Thyroid gland (tissue), 4 donors: ENCODE results near the gene RFTN1. TPM values are rescaled to one million over a fixed set of nuclear protein-coding genes. Genes with fewer than 3 reads are reported as not detected.

Experiments used
- DNase-seq, 2 donors: peaks; one replicate each; pipeline ENCODE4 v3.0.0-alpha.2; 2019
- H3K27ac ChIP-seq, 3 donors: fragments of 200-600 bp; sonication (generic); 1 replicate in 2 of 3; 2 replicates in 1 of 3; pipeline ENCODE4 v1.5.1; 2016 to 2019; ENCODE audit warnings: mild to moderate bottlenecking in 1 of 3, moderate library complexity in 1 of 3
- H3K27me3 ChIP-seq: fragments of 200-600 bp; sonication (generic); one replicate; pipeline ENCODE4 v1.5.1; 2019
- H3K36me3 ChIP-seq, 2 donors: fragments of 200-600 bp; sonication (generic); one replicate each; pipeline ENCODE4 v1.5.1; 2016 to 2019
- H3K4me1 ChIP-seq, 2 donors: fragments of 200-600 bp; sonication (generic); one replicate each; pipeline ENCODE4 v1.5.1; 2017 to 2019
- H3K4me3 ChIP-seq, 3 donors: fragments of 200-600 bp; sonication (generic); replicated peaks in 1 of 3; 1 replicate in 2 of 3; 2 replicates in 1 of 3; pipeline ENCODE4 v1.5.1; 2016; ENCODE audit warnings: mild to moderate bottlenecking in 1 of 3
- H3K9me3 ChIP-seq: fragments of 200-600 bp; sonication (generic); one replicate; pipeline ENCODE4 v1.5.1; 2017
- POLR2A ChIP-seq, 2 donors: fragments of 450-650 bp; IDR thresholded peaks; one replicate each; pipeline ENCODE4 v1.6.1; 2017; ENCODE audit warnings: antibody characterized with exemption in 2 of 2, mild to moderate bottlenecking in 2 of 2, moderate library complexity in 1 of 2
- WGBS, 2 donors: methylation state at CpG; one replicate each; pipeline ENCODE4 v1.1.5; 2017; 5-methylcytosine and 5-hydroxymethylcytosine counted together
- intact Hi-C: fragments of 100-400 bp; cut with DNase I; formaldehyde crosslinking; loops from one replicate; pipeline ENCODE4 v1.15.1; 2023
- total RNA-seq, 4 donors: library from RNA; depleted of rRNA; stranded (reverse); fragments of >200 nt; gene quantifications; one replicate each; pipeline ENCODE4 v1.2.3, GENCODE V29; 2016
- TF ChIP-seq, protein P1 (sequence below), 6 experiments: fragments of 200-600 bp in 3 of 6; fragments of 450-650 bp in 3 of 6; sonication (generic) in 3 of 6; IDR thresholded peaks; one replicate each; pipeline ENCODE4 v1.5.1; 2016 to 2019; ENCODE audit warnings: antibody characterized with exemption in 6 of 6, mild to moderate bottlenecking in 2 of 6, inconsistent platforms in 1 of 6, moderate library complexity in 1 of 6

Gene RFTN1
- total RNA-seq, 4 donors from 2014 or later = 110 to 239 (median 153) TPM

DNA sequence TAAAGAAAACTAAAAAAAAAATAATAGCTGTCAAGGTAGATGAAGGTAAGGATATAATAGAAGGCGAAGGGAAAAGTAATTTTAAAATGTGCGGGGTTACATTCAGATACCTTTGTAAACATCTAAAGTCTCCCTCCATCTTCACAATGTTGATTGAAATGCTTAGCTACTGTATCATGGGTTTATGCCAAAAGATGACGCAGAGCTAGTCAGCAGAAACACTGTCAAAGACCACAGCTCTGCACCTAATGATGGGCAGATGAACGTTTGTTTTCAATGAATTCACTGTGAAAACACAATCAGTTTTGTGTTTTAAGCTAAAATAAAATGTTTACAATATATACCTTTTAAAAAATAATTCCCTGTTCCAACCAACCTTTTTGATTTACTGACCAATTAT is 61.2 kb downstream of the RFTN1 start:
- no peak overlapping the region for H3K27ac ChIP-seq
- intact Hi-C loops = no loop called here
- no peak overlapping the region for H3K4me3 ChIP-seq
- peaks cover 6 to 16% of the 10 kb centered on the region in 2 donors for H3K4me1 ChIP-seq
- no peaks in the 10 kb centered on the region for H3K36me3 ChIP-seq
- 90 to 91% methylated on average over 4 of the region's 4 CpGs for WGBS, 2 donors
- DNase-seq = no peak
- TF ChIP-seq POLR2A (IDR thresholded peaks at IDR 0.05) = no peak
- TF ChIP-seq, protein P1, sequence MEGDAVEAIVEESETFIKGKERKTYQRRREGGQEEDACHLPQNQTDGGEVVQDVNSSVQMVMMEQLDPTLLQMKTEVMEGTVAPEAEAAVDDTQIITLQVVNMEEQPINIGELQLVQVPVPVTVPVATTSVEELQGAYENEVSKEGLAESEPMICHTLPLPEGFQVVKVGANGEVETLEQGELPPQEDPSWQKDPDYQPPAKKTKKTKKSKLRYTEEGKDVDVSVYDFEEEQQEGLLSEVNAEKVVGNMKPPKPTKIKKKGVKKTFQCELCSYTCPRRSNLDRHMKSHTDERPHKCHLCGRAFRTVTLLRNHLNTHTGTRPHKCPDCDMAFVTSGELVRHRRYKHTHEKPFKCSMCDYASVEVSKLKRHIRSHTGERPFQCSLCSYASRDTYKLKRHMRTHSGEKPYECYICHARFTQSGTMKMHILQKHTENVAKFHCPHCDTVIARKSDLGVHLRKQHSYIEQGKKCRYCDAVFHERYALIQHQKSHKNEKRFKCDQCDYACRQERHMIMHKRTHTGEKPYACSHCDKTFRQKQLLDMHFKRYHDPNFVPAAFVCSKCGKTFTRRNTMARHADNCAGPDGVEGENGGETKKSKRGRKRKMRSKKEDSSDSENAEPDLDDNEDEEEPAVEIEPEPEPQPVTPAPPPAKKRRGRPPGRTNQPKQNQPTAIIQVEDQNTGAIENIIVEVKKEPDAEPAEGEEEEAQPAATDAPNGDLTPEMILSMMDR (IDR thresholded peaks at IDR 0.05) = no peak
- H3K9me3 ChIP-seq = no peaks in the 10 kb centered on the region
- H3K27me3 ChIP-seq = no peaks in the 10 kb centered on the region

DNA sequence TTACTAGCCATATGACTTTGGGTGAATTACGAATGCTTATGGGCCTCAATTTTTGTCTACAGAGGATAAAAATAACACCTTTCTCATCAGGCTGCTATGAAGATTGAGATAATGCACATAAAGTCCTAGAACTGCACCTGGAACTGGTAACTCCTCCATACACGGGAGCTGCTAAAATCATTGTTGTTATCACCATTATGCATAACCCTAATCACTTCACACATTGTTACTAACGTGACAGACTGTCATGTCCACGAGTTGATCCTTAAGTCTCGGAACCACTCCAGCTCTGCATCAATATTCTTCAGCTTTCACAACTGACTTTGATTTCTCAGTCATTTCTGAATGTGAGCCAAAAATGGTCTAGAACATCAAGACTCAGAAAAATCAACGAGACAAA is 64.1 kb downstream of the RFTN1 start:
- intact Hi-C loops = no loop called here
- 83 to 85% methylated on average over 6 of the region's 6 CpGs for WGBS, 2 donors
- TF ChIP-seq POLR2A (IDR thresholded peaks at IDR 0.05) = no peak
- TF ChIP-seq, protein P1 (IDR thresholded peaks at IDR 0.05) = no peak
- Histone ChIP-seq H3K4me1 (peaks cover 9 to 11% of the 10 kb centered on the region in 2 donors), H3K27ac (peak overlapping the region in 1 of 3 donors; percentile 31), H3K4me3 (no peak overlapping the region), H3K9me3 (no peaks in the 10 kb centered on the region), H3K27me3 (no peaks in the 10 kb centered on the region), H3K36me3 (no peaks in the 10 kb centered on the region)
- no peak for DNase-seq

DNA sequence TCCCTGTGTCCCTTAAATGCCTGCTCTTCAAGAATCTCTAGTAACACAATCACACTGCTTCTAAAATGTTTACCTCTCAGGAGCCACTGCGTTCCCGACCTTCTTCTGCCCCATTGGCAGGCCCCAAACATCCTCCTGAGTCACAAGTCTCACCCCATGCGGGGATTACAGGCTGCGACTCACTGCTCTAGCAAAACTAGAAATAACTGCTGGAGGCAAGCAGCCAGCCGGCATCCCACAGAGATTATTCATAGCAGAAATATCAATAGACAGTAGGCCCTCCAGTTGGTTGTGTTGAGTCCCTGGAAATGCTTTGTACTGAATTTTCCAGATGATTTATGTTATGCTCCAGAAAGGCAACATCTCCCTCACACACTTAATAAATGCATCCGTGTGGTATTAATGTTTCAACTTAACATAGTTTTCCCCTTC is 64.8 kb downstream of the RFTN1 start:
- H3K4me3 ChIP-seq = no peak overlapping the region
- H3K4me1 ChIP-seq = peaks cover 9 to 11% of the 10 kb centered on the region in 2 donors
- H3K27me3 ChIP-seq = no peaks in the 10 kb centered on the region
- no peak for TF ChIP-seq POLR2A (IDR thresholded peaks at IDR 0.05)
- TF ChIP-seq, protein P1 (IDR thresholded peaks at IDR 0.05) = no peak
- H3K36me3 ChIP-seq = no peaks in the 10 kb centered on the region
- no peaks in the 10 kb centered on the region for H3K9me3 ChIP-seq
- peak overlapping the region in 1 of 3 donors; percentile 31 for H3K27ac ChIP-seq
- intact Hi-C loops = no loop called here
- peak; percentile 26 to 29 for DNase-seq
- 67 to 80% methylated on average over 6 of the region's 6 CpGs for WGBS, 2 donors

DNA sequence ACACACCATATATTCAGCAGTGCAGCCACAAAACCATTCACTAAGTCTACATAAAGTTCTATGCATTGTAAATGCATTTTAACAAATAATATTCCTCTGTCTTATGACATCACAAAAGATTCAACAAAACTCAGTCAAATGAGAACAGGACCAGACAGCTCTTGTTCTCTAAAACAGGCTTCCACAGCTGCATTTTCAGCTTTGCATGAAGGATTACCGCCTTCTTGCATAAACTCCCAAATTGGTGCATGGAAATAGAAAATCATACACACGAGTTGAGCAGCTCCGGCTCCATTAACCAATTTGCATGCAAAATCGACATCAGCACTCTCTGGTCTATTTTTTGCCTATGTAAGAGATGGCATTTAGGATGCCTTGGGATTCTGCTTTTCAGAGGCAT is 66.4 kb downstream of the RFTN1 start:
- H3K27ac ChIP-seq = no peak overlapping the region
- no peaks in the 10 kb centered on the region for H3K9me3 ChIP-seq
- H3K27me3 ChIP-seq = no peaks in the 10 kb centered on the region
- peaks cover 10 to 13% of the 10 kb centered on the region in 2 donors for H3K4me1 ChIP-seq
- no peak overlapping the region for H3K4me3 ChIP-seq
- 93 to 95% methylated on average over 4 of the region's 4 CpGs for WGBS, 2 donors
- no peak for DNase-seq
- intact Hi-C loops = no loop called here
- TF ChIP-seq, protein P1 (IDR thresholded peaks at IDR 0.05) = no peak
- no peak for TF ChIP-seq POLR2A (IDR thresholded peaks at IDR 0.05)
- H3K36me3 ChIP-seq = no peaks in the 10 kb centered on the region

DNA sequence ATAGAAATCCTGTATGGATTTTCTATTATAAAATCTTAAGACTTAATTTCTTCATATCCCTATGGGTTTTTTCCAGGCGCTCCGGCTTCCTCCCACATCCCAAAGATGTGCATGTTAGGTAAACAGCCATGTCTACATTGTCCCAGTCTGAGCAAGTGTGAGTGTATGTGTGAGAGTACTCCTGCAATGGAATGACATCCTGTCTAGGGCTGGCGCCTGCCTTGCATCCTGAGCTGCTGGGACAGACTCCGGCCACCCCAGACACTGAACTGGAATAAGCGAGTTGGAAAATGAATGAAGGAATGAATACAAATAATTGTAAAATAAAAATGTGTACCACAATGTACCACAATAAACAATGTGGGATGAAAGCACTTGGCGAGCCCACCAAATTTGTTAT is 69.2 kb downstream of the RFTN1 start:
- peaks cover 31 to 38% of the 10 kb centered on the region in 2 donors for H3K4me1 ChIP-seq
- DNase-seq = no peak
- H3K9me3 ChIP-seq = no peaks in the 10 kb centered on the region
- H3K4me3 ChIP-seq = no peak overlapping the region
- WGBS, 2 donors = 80 to 91% methylated on average over 6 of the region's 6 CpGs
- H3K27ac ChIP-seq = no peak overlapping the region
- intact Hi-C loops = no loop called here
- TF ChIP-seq, protein P1 (IDR thresholded peaks at IDR 0.05) = no peak
- TF ChIP-seq POLR2A (IDR thresholded peaks at IDR 0.05) = no peak
- no peaks in the 10 kb centered on the region for H3K36me3 ChIP-seq
- H3K27me3 ChIP-seq = no peaks in the 10 kb centered on the region
